ENCODE measurements around the gene BBS4.
"Not testable (repeated sequence)": the region's sequence is repeated elsewhere in the genome, so short reads cannot be mapped to it uniquely, and the experiment has no call there.

The BBS4 gene

GRCh38 chr15:72698938-72699337 is 12.9 kb downstream of the BBS4 start:
- DNase-seq (ENCODE audit: low spot score), result no peak

- DNase-seq (ENCODE audit: low spot score), result no peak
These were observed 14.1 kb downstream of the BBS4 start for GRCh38 chr15:72700076-72700475.

GRCh38 chr15:72706266-72706665 is 20.3 kb downstream of the BBS4 start:
- no peak for DNase-seq (ENCODE audit: low spot score)

DNA sequence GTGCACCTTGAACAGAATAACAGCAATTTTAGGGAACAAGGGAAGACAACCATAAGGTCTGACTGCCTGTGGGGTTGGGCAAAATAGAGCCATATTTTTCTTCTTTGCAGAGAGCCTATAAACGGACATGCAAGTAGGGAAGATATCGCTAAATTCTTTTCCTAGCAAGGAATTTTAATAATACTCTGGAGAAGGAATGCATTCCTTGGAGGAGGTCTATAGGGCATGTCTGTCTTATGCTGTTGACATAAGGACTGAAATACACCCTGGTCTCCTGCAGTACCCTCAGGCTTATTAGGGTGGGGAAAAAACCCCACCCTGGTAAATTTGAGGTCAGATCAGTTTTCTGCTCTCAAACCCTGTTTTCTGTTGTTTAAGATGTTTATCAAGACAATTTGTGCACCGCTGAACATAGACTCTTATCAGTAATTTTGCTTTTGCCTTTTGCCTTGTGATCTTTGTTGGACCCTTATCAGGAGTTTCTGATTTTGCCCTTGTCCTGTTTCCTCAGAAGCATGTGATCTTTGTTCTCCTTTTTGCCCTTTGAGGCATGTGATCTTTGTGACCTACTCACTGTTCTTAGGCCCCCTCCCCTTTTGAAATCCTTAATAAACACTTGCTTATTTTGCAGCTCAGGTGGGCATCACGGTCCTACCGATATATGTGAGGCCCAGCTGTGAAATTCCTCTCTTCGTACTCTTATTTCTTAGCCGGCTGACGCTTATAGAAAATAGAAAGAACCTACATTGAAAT is 22.7 kb downstream of the BBS4 start:
- DNase-seq (ENCODE audit: low spot score), result not testable (repeated sequence)

- peak; percentile 66 for DNase-seq (ENCODE audit: low spot score)
These were observed 36.2 kb downstream of the BBS4 start for GRCh38 chr15:72722071-72722696.

GRCh38 chr15:72724028-72724427 is 38.0 kb downstream of the BBS4 start:
- no peak for DNase-seq (ENCODE audit: low spot score)

DNA sequence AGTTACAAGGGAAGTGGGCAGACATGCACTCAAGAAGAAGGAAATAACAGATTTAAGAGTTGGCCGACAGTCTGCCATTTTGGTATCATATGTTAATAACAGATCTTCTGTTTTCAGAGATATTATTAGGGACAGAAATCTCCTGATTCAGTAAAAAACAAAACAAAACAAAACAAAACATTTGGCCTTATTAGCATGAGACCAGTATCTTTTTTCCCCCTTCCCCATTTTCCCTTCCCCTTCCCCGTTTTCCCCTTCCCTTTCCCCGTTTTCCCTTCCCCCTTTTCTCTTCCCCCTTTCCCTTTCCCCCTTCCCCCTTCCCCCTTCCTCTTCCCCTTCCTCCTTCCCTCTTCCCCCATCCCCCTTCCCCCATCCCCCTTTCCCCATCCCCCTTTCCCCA is 39.4 kb downstream of the BBS4 start:
- DNase-seq (ENCODE audit: low spot score), result no peak

- DNase-seq (ENCODE audit: low spot score), result not testable (repeated sequence)
These were observed 39.8 kb downstream of the BBS4 start for GRCh38 chr15:72725851-72726250.

GRCh38 chr15:72727154-72727553 is 41.1 kb downstream of the BBS4 start:
- DNase-seq (ENCODE audit: low spot score), result no peak

DNA sequence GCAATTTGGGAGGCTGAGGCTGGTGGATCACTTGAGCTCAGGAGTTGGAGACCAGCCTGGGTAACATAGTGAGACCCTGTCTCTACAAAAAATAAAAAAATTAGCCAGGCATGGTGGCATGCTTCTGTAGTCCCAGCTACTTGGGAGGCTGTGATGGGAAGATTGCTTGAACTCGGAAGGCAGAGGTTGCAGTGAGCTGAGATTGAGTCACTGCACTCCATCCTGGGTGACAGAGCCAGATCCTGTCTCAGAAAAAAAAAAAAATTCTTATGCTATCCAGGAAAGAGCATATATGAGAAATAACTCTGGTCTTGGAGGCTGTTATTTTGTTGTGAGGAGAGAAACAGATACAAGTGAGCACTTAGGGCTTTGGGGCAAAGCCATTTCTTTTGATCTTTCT is 42.2 kb downstream of the BBS4 start:
- not testable (repeated sequence) for DNase-seq (ENCODE audit: low spot score)

DNA sequence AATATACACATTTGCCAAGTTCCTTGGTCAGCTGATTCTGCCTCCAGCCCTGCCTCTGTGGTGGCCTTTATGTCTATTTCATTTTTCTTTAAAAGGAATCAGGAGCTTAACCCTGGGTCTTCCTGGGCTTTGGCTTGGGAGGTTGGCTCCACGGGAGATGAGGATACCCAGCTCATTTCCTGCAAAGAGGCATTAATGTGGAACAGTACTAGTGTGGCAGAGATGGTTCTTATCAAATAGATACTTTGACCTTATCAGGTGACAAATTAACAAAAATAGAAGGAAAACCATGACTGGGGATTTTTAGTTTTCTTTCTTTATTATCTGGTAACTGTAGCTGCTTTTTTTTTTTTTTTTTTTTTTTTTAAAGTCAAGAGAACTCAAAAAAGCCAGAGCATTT is 42.8 kb downstream of the BBS4 start:
- DNase-seq (ENCODE audit: low spot score), result no peak

DNA sequence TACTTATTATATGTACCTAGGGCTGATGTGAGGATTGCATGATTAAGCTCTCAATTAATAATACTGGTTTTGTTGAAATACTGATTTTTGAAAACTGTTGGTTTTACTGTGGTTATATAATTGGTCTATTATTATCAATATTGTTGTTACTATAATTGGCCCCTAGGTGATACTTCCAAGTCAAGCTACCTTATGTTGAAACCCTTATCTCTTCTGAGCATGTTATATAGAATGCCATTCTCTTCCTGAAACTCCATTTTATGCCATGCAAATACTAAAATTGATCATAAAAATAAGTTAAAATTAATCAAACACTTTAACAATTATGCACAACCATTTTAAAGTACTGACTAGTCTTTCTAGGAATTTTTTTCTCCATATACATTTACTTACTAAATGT is 46.1 kb downstream of the BBS4 start:
- DNase-seq (ENCODE audit: low spot score), result no peak

DNA sequence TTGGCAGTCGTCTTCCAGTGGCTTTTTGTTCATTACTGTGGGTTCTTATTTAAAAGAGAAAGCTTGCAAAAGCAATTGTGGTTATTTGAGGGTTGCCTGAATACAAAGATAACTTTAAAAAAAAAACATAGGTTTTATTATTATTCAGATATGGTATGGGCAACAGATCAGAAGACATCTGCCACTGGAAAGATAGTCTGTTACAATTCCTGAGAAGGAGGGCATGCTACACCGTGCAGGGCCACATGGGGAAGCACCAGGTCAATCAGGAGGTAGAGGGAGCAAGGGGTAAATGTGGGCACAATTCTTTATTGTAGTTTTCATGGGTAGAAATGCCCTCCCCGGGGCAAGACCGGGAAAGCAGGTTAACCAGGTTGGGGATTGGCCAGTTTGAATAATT is 46.5 kb downstream of the BBS4 start:
- no peak for DNase-seq (ENCODE audit: low spot score)

- DNase-seq (ENCODE audit: low spot score), result no peak
These were observed 48.1 kb downstream of the BBS4 start for GRCh38 chr15:72733941-72734738.

GRCh38 chr15:72735111-72735510 is 49.1 kb downstream of the BBS4 start:
- DNase-seq (ENCODE audit: low spot score), result no peak

- no peak for DNase-seq (ENCODE audit: low spot score)
These were observed 51.1 kb downstream of the BBS4 start for GRCh38 chr15:72737061-72737460.

DNA sequence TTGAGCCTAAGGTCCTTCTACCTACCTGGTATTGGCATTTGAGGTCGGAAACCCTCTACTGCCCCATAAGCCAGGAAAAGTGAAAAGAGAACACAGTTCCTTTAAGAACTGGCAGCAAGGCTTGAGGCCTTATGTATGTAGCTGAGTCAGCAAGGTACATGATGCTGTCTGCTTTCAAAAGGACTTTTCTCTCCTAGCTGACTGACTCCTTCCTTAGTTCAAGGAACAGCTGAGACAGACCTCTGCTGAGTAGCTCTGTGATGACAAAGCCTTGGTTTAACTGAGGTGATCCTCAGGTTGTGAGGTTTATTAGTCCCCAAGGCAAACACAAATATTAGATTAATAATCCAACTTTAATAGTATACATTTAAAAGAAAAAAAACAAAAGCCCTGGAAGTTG is 51.7 kb downstream of the BBS4 start:
- no peak for DNase-seq (ENCODE audit: low spot score)

DNA sequence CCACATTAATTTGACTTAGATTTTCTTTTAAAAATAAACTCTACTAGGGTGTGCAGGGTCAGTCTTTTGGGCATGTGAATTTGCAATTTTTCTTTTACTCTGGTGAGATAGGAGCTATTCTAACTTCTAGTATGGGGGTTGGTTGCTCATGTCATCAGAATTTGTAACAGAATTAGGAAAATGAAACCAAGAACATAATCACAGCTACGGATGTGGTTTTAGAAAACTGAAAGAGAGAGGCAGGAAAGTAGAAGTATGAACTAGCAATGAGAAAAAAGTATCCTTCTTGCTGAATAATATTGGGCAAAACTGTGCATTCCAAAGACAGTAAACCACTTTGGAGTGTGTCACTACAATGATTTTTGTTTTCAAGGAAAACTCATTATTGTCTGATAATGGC is 54.2 kb downstream of the BBS4 start:
- DNase-seq (ENCODE audit: low spot score), result peak; percentile 34

DNA sequence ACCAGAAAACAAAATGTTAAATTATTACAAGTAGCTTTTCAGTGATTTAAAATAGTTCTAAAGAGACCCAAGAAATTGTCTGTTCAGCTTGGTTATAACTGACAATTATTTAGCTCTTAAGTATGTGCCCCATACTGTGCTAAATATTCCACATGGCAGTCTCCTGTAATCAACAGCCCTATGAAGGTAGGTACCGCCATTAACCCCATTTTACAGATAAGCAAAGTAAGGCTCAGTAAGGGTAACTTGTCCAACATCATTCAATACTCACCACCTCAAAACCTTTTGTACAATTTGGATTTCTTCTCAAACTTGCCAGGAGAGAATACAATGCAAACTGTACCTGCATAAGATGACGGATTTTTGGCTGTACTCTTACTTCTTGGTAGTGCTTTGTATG is 63.7 kb downstream of the BBS4 start:
- no peak for DNase-seq (ENCODE audit: low spot score)

DNA sequence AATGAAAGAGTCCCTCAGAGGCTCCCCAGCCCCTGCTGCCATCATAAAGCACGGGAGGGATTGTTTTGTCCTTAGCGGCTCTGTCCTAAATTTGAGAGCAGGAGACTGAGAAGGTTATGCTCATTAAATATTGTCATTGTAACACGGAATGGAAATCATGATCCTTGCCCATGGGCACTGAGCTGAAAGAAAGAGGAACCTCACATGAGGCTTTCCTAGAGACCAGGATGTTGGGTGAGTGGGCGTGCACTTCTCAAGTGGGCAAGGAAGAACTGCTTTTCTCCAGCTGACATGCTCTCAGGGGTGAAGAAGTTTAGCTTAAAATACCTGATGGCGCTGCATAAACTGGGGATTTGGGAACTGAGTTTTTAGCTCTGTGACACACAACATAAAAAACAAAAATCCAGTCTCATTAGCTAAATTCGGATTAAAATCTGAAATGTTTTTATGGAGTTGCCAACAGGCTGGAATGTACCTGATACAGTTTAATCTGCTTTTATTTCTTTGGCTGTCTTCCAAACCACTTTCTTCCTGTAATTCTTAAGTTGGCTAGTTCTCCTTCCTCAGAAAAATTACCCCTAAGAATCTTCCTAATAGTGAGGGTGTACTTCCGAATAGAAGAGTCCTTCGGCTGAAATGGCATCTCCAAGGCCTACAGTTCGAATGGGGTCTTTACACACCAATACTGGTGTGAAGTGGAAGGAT is 65.9 kb downstream of the BBS4 start:
- DNase-seq (ENCODE audit: low spot score), result no peak

DNA sequence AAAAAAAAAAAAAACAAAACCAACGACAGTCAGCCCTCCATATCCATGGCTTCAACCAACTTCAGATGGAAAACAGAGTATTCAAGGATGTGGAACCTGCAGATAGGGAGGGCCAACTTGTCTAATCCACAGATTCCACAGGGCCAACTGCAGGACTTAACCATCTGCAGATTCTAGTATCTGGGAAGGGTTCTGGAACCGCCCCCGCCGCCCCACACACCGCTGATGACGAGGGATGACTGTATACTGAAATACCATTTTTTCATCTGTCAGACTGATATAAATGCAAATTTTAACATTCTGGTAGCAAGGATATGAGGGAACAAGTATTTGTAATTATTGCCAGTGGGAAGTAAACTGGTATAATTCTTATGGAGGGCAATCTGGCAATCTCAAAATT is 68.1 kb downstream of the BBS4 start:
- no peak for DNase-seq (ENCODE audit: low spot score)

- no peak for DNase-seq (ENCODE audit: low spot score)
These were observed 72.2 kb downstream of the BBS4 start for GRCh38 chr15:72758182-72758581.
